Vagina (tissue), 2 donors: Measurements from ENCODE around the gene MADD.

Experiments
- CTCF ChIP-seq, 3 experiments: fragments of 450-650 bp in 2 of 3; fragments of 200-600 bp in 1 of 3; sonication (generic) in 1 of 3; IDR thresholded peaks; one replicate each; pipeline ENCODE4 v1.5.1; 2017 to 2019; ENCODE audit warnings: antibody characterized with exemption in 3 of 3, mild to moderate bottlenecking in 2 of 3, moderate library complexity in 2 of 3
- POLR2AphosphoS5 ChIP-seq, 2 donors: sonication (generic); formaldehyde crosslinking; IDR thresholded peaks; one replicate each; pipeline ENCODE4 v1.9.0; 2017; ENCODE audit warnings: antibody characterized with exemption in 2 of 2, mild to moderate bottlenecking in 2 of 2, low read depth in 1 of 2; ENCODE audit not compliant: insufficient read depth in 1 of 2

GRCh38 chr11:47270331-47271271 is 668 bp downstream of the MADD start:
- no peak for TF ChIP-seq CTCF (IDR thresholded peaks at IDR 0.05)
- TF ChIP-seq POLR2AphosphoS5 (IDR thresholded peaks at IDR 0.05; ENCODE audit: insufficient read depth in 1 of 2, low read depth in 1 of 2) = no peak
